GM23338 (cell line): ENCODE data around the gene IPO8.

Source experiments
- CREB1 ChIP-seq: fragments of 250-450 bp; sonication (Bioruptor Pico); IDR thresholded peaks from 2 replicates; pipeline ENCODE4 v1.5.0; 2020; ENCODE audit warnings: low read depth, mild to moderate bottlenecking, moderate library complexity
- EZH2 ChIP-seq: fragments of 200-600 bp; sonication (generic); IDR thresholded peaks from one replicate; pipeline ENCODE4 v1.8.0; 2017; ENCODE audit warnings: antibody characterized with exemption, mild to moderate bottlenecking, low read depth; ENCODE audit not compliant: unreplicated experiment
- EZH2phosphoT487 ChIP-seq: fragments of 200-600 bp; sonication (generic); IDR thresholded peaks from one replicate; pipeline ENCODE4 v1.8.1; 2018; ENCODE audit warnings: antibody characterized with exemption; ENCODE audit not compliant: unreplicated experiment
- JUNB ChIP-seq: IDR thresholded peaks from one replicate; pipeline ENCODE4 v1.6.1; 2016; ENCODE audit warnings: antibody characterized with exemption; ENCODE audit not compliant: unreplicated experiment
- POLR2AphosphoS5 ChIP-seq: IDR thresholded peaks from 2 replicates; pipeline ENCODE4 v1.6.1; 2016; ENCODE audit warnings: antibody characterized with exemption, low read depth
- REST ChIP-seq: IDR thresholded peaks from one replicate; pipeline ENCODE4 v1.6.1; 2018; ENCODE audit warnings: antibody characterized with exemption; ENCODE audit not compliant: unreplicated experiment
- ZNF114 ChIP-seq: fragments of 250-450 bp; sonication (Bioruptor Pico); IDR thresholded peaks from 2 replicates; pipeline ENCODE4 v1.5.0; 2020; ENCODE audit warnings: mild to moderate bottlenecking, moderate library complexity
- ZNF331 ChIP-seq: fragments of 250-450 bp; sonication (Bioruptor Pico); IDR thresholded peaks from 2 replicates; pipeline ENCODE4 v1.5.0; 2020; ENCODE audit warnings: low read depth, mild to moderate bottlenecking, moderate library complexity
- TF ChIP-seq, protein P1 (sequence below), 2 experiments: fragments of 200-600 bp in 1 of 2; sonication (generic) in 1 of 2; conservative IDR thresholded peaks; 2 replicates each; pipeline versions ENCODE4 v1.5.1 to v1.6.1; 2016 to 2017; ENCODE audit warnings: antibody characterized with exemption in 2 of 2, low read depth in 2 of 2, mild to moderate bottlenecking in 2 of 2, moderate library complexity in 1 of 2

DNA sequence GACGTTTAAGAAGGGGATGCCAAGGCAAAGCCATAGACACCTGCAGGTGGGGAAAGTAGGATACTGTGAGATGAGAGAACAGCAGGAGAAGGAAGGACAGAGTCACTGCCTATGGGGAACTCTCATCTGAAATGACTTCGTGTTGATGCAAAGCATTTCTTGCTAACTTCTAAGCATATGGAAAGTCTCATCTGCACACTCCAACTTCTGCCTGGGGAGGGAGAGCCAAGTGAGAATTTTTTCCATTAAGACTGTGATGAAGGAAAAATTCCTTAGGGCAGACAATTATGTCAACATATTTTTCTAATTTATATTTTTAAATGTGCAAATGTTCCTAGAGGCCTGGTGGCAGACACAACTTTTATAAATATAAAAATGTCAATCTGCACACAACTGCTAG lies 115.3 kb downstream of the IPO8 start:
- TF ChIP-seq, protein P1, sequence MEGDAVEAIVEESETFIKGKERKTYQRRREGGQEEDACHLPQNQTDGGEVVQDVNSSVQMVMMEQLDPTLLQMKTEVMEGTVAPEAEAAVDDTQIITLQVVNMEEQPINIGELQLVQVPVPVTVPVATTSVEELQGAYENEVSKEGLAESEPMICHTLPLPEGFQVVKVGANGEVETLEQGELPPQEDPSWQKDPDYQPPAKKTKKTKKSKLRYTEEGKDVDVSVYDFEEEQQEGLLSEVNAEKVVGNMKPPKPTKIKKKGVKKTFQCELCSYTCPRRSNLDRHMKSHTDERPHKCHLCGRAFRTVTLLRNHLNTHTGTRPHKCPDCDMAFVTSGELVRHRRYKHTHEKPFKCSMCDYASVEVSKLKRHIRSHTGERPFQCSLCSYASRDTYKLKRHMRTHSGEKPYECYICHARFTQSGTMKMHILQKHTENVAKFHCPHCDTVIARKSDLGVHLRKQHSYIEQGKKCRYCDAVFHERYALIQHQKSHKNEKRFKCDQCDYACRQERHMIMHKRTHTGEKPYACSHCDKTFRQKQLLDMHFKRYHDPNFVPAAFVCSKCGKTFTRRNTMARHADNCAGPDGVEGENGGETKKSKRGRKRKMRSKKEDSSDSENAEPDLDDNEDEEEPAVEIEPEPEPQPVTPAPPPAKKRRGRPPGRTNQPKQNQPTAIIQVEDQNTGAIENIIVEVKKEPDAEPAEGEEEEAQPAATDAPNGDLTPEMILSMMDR (conservative IDR thresholded peaks at IDR 0.05; ENCODE audit: low read depth in 2 of 2), result no peak
- TF ChIP-seq EZH2 (no peak), ZNF331 (no peak), EZH2phosphoT487 (no peak), REST (no peak), CREB1 (no peak), POLR2AphosphoS5 (no peak), JUNB (no peak), ZNF114 (CRISPR knock-in tag) (no peak)
